HCT116 (cell line): ENCODE measurements around the gene HAO2.

Experiments used
- CBX3 ChIP-seq: IDR thresholded peaks from 2 replicates; pipeline ENCODE4 v1.6.1; 2012; ENCODE audit warnings: low read depth
- EGR1 ChIP-seq: IDR thresholded peaks from 2 replicates; pipeline ENCODE4 v1.6.1; 2012; ENCODE audit warnings: low read depth
- EZH2 ChIP-seq: fragments of 200-600 bp; sonication (generic); IDR thresholded peaks from 2 replicates; pipeline ENCODE4 v1.6.1; 2017; ENCODE audit warnings: antibody characterized with exemption, mixed run types
- EZH2phosphoT487 ChIP-seq: fragments of 200-600 bp; IDR thresholded peaks from 2 replicates; pipeline ENCODE4 v1.6.1; 2018; ENCODE audit warnings: antibody characterized with exemption, borderline replicate concordance
- POLR2A ChIP-seq: IDR thresholded peaks from 2 replicates; pipeline ENCODE4 v1.7.0; 2011; ENCODE audit warnings: borderline replicate concordance; ENCODE audit not compliant: insufficient read depth, insufficient read length; ENCODE audit errors: extremely low read depth
- POLR2AphosphoS5 ChIP-seq: IDR thresholded peaks from 2 replicates; pipeline ENCODE4 v1.6.1; 2011; ENCODE audit warnings: mild to moderate bottlenecking, low read depth, low read length, moderate library complexity
- SP1 ChIP-seq: IDR thresholded peaks from 2 replicates; pipeline ENCODE4 v1.6.1; 2012; ENCODE audit warnings: low read depth
- SRF ChIP-seq: IDR thresholded peaks from 2 replicates; pipeline ENCODE4 v1.6.1; 2012; ENCODE audit warnings: low read depth
- YY1 ChIP-seq: IDR thresholded peaks from 2 replicates; pipeline ENCODE4 v1.6.1; 2011; ENCODE audit warnings: low read length, low read depth, moderate library complexity, mild to moderate bottlenecking; ENCODE audit not compliant: insufficient replicate concordance; ENCODE audit errors: extremely low read depth
- TF ChIP-seq, protein P1 (sequence below), 3 experiments: fragments of 200-600 bp in 1 of 3; sonication (generic) in 1 of 3; IDR thresholded peaks in 2 of 3; conservative IDR thresholded peaks in 1 of 3; 2 replicates each; pipeline ENCODE4 v1.5.1; 2012 to 2017; ENCODE audit warnings: low read depth in 2 of 3, low read length in 2 of 3, antibody characterized with exemption in 1 of 3, borderline replicate concordance in 1 of 3, control low read depth in 1 of 3, mild to moderate bottlenecking in 1 of 3, mixed read lengths in 1 of 3, mixed run types in 1 of 3, moderate library complexity in 1 of 3; ENCODE audit not compliant: insufficient read depth in 1 of 3
- TF ChIP-seq, protein P2 (sequence below): IDR thresholded peaks from 2 replicates; pipeline ENCODE4 v1.6.1; 2012; ENCODE audit warnings: low read depth
- TF ChIP-seq, protein P3 (sequence below): IDR thresholded peaks from 2 replicates; pipeline ENCODE4 v1.6.1; 2011; ENCODE audit warnings: mild to moderate bottlenecking, low read length, moderate library complexity; ENCODE audit not compliant: insufficient replicate concordance; ENCODE audit errors: extremely low read depth
- TF ChIP-seq, protein P4 (sequence below): IDR thresholded peaks from 2 replicates; pipeline ENCODE4 v1.6.1; 2012

DNA sequence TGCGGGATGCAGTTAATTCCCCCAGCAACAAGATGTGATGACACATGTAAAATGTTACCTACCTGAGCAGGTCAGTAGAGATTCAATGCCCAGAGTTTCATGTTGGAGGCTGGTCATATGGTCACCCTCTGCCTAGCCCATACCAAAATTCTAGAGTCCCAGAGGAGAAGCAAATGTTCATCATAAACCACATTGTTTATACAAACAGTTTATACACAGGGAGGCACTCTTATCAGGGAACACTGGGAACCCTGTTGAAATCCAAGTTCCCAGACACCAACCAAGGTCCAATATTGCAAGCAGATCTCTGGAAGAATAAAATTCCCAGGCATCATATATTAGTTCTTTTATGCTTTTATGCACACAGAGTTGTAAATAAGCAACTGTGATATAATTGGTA, 10.5 kb downstream of the HAO2 start:
- TF ChIP-seq POLR2A, result no peak
- no peak for TF ChIP-seq CBX3
- TF ChIP-seq, protein P1, sequence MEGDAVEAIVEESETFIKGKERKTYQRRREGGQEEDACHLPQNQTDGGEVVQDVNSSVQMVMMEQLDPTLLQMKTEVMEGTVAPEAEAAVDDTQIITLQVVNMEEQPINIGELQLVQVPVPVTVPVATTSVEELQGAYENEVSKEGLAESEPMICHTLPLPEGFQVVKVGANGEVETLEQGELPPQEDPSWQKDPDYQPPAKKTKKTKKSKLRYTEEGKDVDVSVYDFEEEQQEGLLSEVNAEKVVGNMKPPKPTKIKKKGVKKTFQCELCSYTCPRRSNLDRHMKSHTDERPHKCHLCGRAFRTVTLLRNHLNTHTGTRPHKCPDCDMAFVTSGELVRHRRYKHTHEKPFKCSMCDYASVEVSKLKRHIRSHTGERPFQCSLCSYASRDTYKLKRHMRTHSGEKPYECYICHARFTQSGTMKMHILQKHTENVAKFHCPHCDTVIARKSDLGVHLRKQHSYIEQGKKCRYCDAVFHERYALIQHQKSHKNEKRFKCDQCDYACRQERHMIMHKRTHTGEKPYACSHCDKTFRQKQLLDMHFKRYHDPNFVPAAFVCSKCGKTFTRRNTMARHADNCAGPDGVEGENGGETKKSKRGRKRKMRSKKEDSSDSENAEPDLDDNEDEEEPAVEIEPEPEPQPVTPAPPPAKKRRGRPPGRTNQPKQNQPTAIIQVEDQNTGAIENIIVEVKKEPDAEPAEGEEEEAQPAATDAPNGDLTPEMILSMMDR (IDR thresholded peaks at IDR 0.05 in 2 of 3, conservative IDR thresholded peaks at IDR 0.05 in 1 of 3; ENCODE audit: borderline replicate concordance in 1 of 3, insufficient read depth in 1 of 3, low read depth in 2 of 3, low read length in 2 of 3), result no peak
- TF ChIP-seq, protein P2, sequence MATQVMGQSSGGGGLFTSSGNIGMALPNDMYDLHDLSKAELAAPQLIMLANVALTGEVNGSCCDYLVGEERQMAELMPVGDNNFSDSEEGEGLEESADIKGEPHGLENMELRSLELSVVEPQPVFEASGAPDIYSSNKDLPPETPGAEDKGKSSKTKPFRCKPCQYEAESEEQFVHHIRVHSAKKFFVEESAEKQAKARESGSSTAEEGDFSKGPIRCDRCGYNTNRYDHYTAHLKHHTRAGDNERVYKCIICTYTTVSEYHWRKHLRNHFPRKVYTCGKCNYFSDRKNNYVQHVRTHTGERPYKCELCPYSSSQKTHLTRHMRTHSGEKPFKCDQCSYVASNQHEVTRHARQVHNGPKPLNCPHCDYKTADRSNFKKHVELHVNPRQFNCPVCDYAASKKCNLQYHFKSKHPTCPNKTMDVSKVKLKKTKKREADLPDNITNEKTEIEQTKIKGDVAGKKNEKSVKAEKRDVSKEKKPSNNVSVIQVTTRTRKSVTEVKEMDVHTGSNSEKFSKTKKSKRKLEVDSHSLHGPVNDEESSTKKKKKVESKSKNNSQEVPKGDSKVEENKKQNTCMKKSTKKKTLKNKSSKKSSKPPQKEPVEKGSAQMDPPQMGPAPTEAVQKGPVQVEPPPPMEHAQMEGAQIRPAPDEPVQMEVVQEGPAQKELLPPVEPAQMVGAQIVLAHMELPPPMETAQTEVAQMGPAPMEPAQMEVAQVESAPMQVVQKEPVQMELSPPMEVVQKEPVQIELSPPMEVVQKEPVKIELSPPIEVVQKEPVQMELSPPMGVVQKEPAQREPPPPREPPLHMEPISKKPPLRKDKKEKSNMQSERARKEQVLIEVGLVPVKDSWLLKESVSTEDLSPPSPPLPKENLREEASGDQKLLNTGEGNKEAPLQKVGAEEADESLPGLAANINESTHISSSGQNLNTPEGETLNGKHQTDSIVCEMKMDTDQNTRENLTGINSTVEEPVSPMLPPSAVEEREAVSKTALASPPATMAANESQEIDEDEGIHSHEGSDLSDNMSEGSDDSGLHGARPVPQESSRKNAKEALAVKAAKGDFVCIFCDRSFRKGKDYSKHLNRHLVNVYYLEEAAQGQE, result no peak
- no peak for TF ChIP-seq EZH2
- TF ChIP-seq YY1, result no peak
- TF ChIP-seq, protein P3, sequence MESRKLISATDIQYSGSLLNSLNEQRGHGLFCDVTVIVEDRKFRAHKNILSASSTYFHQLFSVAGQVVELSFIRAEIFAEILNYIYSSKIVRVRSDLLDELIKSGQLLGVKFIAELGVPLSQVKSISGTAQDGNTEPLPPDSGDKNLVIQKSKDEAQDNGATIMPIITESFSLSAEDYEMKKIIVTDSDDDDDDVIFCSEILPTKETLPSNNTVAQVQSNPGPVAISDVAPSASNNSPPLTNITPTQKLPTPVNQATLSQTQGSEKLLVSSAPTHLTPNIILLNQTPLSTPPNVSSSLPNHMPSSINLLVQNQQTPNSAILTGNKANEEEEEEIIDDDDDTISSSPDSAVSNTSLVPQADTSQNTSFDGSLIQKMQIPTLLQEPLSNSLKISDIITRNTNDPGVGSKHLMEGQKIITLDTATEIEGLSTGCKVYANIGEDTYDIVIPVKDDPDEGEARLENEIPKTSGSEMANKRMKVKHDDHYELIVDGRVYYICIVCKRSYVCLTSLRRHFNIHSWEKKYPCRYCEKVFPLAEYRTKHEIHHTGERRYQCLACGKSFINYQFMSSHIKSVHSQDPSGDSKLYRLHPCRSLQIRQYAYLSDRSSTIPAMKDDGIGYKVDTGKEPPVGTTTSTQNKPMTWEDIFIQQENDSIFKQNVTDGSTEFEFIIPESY, result no peak
- TF ChIP-seq EZH2phosphoT487, result no peak
- no peak for TF ChIP-seq SRF
- no peak for TF ChIP-seq POLR2AphosphoS5
- TF ChIP-seq EGR1, result no peak
- TF ChIP-seq SP1, result no peak
- TF ChIP-seq, protein P4, sequence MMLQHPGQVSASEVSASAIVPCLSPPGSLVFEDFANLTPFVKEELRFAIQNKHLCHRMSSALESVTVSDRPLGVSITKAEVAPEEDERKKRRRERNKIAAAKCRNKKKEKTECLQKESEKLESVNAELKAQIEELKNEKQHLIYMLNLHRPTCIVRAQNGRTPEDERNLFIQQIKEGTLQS, result no peak
